Cardiac muscle cell (in vitro differentiated cells and primary cell): ENCODE results near the gene INPP5E. TPM values are rescaled to one million over a fixed set of nuclear protein-coding genes. Genes with fewer than 3 reads are reported as not detected.
A peak's percentile ranks its signal among the peaks of the same experiment; 100 is the strongest.

Experiments
- DNase-seq, 2 donors: peaks; one replicate each; pipeline versions ENCODE4 v3.0.0 to v3.0.0-alpha.2; 2010 to 2017; ENCODE audit warnings: low read depth in 1 of 2, low spot score in 1 of 2
- H3K27ac ChIP-seq: fragments of 200-600 bp; sonication (generic); 2 replicates; pipeline ENCODE4 v1.5.1; 2016
- H3K27me3 ChIP-seq: fragments of 200-600 bp; sonication (generic); 2 replicates; pipeline ENCODE4 v1.6.0; 2016; ENCODE audit warnings: control low read depth
- H3K36me3 ChIP-seq: fragments of 200-600 bp; sonication (generic); 2 replicates; pipeline ENCODE4 v1.5.1; 2016; ENCODE audit warnings: control low read depth
- H3K4me1 ChIP-seq: fragments of 200-600 bp; sonication (generic); 2 replicates; pipeline ENCODE4 v1.8.1; 2017; ENCODE audit warnings: low read depth, mild to moderate bottlenecking, mixed run types
- H3K4me3 ChIP-seq: fragments of 200-600 bp; sonication (generic); 2 replicates; pipeline ENCODE4 v1.5.1; 2016; ENCODE audit warnings: mild to moderate bottlenecking
- H3K9me3 ChIP-seq: fragments of 200-600 bp; sonication (generic); 2 replicates; pipeline ENCODE4 v1.5.1; 2017; ENCODE audit warnings: low read depth, mild to moderate bottlenecking, control low read depth
- CTCF ChIP-seq: IDR thresholded peaks from 2 replicates; pipeline ENCODE4 v1.5.1; 2012; ENCODE audit warnings: low read depth, mild to moderate bottlenecking, low read length
- polyA plus RNA-seq: library from polyadenylated mRNA; unstranded; fragments of >200 nt; fragmentation: Nextera tagmentation; extraction: Ambion mirVana; gene quantifications from 2 replicates; pipeline ENCODE4 v1.2.1, GENCODE V29; 2016
- total RNA-seq: library from RNA; depleted of rRNA; stranded (reverse); fragments of >200 nt; gene quantifications from 2 replicates; pipeline ENCODE4 v1.2.3, GENCODE V29; 2016

INPP5E gene
- total RNA-seq (19.2 and 26.8 TPM in 2 replicates), polyA plus RNA-seq (14.9 and 19.5 TPM in 2 replicates)

GRCh38 chr9:136439481-136440408 lies at the start of gene INPP5E:
INPP5E (minus strand) TSS chr9:136439845; CDS start chr9:136439419, 426 bp downstream.
- Histone ChIP-seq H3K4me3 (peak within 1 kb of the TSS; percentile 99), H3K27ac (peak within 1 kb of the TSS; percentile 64), H3K36me3 (peaks cover 20% of the 10 kb centered on the region), H3K9me3 (no peaks in the 10 kb centered on the region), H3K4me1 (peaks cover 6% of the 10 kb centered on the region), H3K27me3 (no peaks in the 10 kb centered on the region)
- peak; percentile 50 for TF ChIP-seq CTCF
- peak; percentile 78 to 82 for DNase-seq

- DNase-seq, result peak; percentile 44 to 74
- Histone ChIP-seq H3K9me3 (no peaks in the 10 kb centered on the region), H3K4me1 (peaks cover 4% of the 10 kb centered on the region), H3K36me3 (no peaks in the 10 kb centered on the region), H3K27ac (no peak overlapping the region), H3K27me3 (no peaks in the 10 kb centered on the region), H3K4me3 (no peak overlapping the region)
- TF ChIP-seq CTCF, result peak; percentile 96
Measured at GRCh38 chr9:136488247-136489214, 48.9 kb upstream of the INPP5E start.

- no peak for DNase-seq
- Histone ChIP-seq H3K36me3 (no peaks in the 10 kb centered on the region), H3K4me1 (peaks cover 4% of the 10 kb centered on the region), H3K9me3 (no peaks in the 10 kb centered on the region), H3K4me3 (no peak overlapping the region), H3K27me3 (no peaks in the 10 kb centered on the region), H3K27ac (no peak overlapping the region)
- TF ChIP-seq CTCF, result peak; percentile 1
Measured at GRCh38 chr9:136487672-136488071, 48.0 kb upstream of the INPP5E start.

GRCh38 chr9:136486823-136487620 lies 47.4 kb upstream of the INPP5E start:
- no peak for DNase-seq
- no peaks in the 10 kb centered on the region for H3K27me3 ChIP-seq
- H3K4me1 ChIP-seq, result peaks cover 4% of the 10 kb centered on the region
- H3K4me3 ChIP-seq, result no peak overlapping the region
- H3K9me3 ChIP-seq, result no peaks in the 10 kb centered on the region
- no peak overlapping the region for H3K27ac ChIP-seq
- no peak for TF ChIP-seq CTCF
- no peaks in the 10 kb centered on the region for H3K36me3 ChIP-seq

GRCh38 chr9:136486131-136486530 lies 46.5 kb upstream of the INPP5E start:
- no peak for DNase-seq
- Histone ChIP-seq H3K27me3 (no peaks in the 10 kb centered on the region), H3K27ac (no peak overlapping the region), H3K9me3 (no peaks in the 10 kb centered on the region), H3K4me3 (no peak overlapping the region), H3K4me1 (peaks cover 11% of the 10 kb centered on the region), H3K36me3 (no peaks in the 10 kb centered on the region)
- no peak for TF ChIP-seq CTCF
